HG02571 (cell line): ENCODE data around the gene MMP23B.
A peak's percentile ranks its signal among the peaks of the same experiment; 100 is the strongest.
"Not testable (repeated sequence)": the region's sequence is repeated elsewhere in the genome, so short reads cannot be mapped to it uniquely, and the experiment has no call there.

ENCODE experiments used
- ATAC-seq: cut with Tn5 transposase; IDR thresholded peaks from one replicate; pipeline ENCODE4 v1.9.1; 2021; ENCODE audit warnings: mild to moderate bottlenecking, moderate library complexity; ENCODE audit not compliant: unreplicated experiment

Gene MMP23B

GRCh38 chr1:1629430-1630190, 2.4 kb upstream of the MMP23B start:
- ATAC-seq, result no peak

DNA sequence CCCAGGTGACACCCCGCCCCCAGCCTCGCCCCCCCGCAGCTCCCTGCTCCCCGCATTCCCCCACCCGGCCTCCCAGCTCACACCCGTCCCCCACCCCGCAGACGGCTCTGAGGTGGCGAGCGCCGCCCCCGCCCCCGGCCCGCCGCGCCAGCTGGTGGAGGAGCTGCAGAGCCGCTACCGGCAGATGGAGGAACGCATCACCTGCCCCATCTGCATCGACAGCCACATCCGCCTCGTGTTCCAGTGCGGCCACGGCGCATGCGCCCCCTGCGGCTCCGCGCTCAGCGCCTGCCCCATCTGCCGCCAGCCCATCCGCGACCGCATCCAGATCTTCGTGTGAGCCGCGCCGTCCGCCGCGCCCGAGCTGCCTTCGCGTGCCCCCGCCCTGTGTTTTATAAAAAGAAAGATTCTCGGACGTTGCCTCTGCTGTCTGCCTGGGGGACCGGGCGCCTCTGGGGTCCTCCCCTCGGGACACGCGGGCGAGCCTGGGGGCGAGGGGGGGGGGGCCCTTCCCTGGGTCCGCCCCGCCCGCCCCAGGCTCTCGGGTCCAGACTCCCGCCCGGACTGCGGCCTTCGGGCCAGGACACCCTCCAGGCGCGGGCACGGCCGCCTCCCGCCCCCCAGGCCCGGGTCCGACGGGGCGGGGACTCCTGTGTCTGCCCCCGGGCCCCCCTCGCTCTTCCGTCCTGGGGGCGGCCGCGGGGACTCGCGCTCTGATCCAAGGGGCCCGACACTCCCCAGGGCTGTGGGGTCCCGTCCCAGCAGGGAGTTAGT, 1.6 kb upstream of the MMP23B start:
- peak; percentile 47 for ATAC-seq

- no peak for ATAC-seq
Observed at GRCh38 chr1:1630965-1631781, 800 bp upstream of the MMP23B start.

GRCh38 chr1:1633409-1633808, 1.4 kb downstream of the MMP23B start:
- not testable (repeated sequence) for ATAC-seq

- ATAC-seq, result not testable (repeated sequence)
Observed at GRCh38 chr1:1634613-1635012, 2.6 kb downstream of the MMP23B start.

DNA sequence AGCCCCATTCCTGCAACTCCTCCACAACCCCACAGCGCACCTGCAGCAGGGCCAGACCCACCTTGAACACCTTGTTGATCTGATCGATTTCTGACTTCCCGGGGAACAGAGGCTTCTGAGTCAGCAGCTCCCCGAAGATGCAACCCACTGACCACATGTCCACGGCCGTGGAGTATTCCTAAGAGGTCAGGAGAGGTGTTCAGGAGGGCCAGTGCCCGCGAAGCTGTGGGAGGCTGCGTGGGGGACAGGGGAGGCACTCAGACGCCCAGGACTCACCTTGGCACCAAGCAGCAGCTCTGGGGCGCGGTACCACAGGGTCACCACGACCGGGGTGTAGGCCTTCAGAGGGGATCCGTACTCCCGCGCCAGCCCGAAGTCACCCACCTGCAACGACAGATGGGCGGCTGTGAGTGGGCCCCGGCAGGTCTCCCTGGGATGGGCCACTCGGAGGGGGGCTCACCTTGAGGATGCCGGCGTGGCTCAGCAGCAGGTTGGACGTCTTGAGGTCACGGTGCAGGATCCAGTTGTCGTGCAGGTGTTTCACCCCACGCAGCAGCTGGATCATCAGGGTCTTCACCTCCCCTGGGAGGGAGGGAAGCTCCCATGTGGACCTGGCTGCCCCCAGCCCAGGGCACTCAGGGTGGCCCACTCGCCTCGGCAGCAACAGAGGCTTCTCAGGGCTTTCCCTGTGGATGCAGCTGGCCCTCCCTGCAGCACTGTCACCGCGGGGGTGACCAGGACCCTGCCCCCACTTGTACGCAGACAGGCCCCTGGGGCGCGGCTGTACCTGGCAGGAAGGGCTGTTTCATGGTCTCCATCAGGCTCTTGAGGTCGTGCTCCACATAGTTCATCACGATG, 4.9 kb downstream of the MMP23B start:
- not testable (repeated sequence) for ATAC-seq

DNA sequence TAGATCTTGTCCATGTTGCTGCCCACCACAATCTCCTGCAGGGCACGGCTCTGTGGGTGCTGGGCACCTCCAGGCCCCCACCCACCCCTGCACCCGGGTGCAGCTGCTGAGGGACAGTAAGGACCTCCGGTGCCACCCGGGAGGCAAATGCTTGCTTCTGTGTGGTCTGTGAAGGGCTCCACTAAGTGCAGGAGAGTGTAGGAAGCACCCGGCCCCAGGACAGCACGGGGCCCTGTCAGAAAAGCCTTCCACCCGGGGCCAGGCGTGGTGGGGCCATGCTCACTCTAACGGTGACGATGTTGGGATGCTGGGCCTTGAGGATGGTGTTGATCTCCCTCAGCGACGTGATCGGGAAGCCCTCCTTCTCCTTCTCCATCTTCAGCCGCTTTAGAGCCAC, 5.5 kb downstream of the MMP23B start:
- not testable (repeated sequence) for ATAC-seq

DNA sequence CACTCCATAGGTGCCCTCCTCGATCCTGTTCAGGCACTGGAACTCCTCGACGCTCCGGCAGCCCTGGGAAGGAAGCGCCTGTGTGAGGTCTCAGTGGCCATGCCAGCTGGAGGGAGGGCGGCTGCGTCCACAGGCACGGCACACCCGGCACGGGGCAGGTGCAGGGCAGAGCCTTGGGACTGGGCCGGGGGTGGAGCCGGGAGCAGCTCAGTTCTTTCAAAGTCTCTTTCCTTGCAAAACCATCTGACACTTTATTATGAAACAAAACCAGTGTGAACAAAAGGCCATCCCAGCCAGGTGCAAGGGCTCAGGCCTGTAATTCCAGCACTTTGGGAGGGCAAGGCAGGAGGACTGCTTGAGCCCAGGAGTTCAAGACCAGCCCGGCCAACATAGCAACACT, 6.6 kb downstream of the MMP23B start:
- not testable (repeated sequence) for ATAC-seq

DNA sequence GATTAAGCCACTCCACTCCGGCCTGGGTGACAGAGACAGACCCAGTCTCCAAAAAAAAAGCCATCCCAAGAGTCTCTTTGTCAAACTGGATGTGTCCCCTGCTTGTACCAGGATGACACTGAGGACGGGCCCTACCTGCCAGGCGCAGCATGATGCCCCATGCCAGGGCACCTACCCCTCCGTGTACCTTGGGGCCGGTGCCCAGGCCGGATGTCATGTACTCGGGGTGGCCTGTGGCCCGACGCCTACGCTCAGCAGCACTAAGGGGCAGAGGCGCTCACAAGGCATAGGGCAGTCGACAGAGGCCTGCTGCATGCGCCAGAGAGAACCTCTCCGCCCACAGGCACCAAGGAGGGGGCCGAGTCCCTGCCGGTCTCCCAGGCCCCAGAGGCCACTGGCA, 7.4 kb downstream of the MMP23B start:
- not testable (repeated sequence) for ATAC-seq

DNA sequence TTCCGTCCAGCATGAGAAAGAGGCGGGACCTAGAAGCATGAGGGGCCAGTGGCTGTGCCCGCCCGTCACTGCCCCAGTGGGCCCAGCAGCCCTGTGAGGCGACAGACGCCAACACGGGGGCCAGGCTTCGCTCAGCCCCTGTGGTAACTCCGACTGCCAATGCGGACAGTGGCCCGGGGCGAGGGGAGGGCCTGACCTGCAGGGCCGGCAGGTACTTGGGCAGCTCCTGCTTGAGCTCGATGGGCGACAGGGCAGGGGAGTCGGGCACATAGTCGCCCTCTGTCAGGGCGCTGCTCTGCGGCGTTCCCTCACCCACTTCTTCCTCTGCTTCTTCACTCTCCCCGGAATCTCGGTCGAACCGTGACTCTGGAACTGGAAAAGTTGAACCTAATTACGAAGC, 8.1 kb downstream of the MMP23B start:
- ATAC-seq, result not testable (repeated sequence)

DNA sequence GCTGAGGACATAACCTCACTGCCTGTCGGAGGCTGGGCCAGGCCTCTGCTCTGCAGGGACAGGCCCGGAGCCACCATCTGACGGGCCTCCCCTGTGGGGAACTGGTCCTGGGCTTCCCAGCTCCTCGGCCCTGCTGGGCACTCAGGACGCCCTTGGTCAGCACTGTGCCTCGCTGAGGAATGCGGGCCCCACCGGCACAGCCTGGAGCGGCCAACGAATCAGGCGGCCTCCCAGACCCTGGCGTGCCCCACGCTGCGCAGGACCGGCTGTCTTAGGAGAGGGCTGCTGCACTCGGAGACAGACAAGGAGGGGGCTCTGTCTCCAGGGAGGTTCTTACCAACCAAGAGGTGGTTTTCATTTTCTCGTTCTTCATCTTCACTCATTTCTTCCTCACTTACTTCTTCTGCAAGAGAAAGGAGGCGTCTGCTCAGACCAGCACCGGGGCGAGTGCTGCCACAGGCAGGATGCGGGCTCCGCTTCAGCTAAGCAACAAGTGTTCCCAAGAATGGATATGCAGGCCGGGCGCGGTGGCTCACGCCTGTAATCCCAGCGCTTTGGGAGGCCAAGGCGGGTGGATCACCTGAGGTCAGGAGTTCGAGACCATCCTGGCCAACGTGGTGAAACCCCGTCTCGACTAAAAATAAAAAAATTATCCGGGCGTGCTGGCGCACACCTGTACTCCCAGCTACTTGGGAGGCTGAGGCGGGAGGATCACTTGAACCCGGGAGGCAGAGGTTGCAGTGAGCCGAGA, 8.9 kb downstream of the MMP23B start:
- ATAC-seq, result not testable (repeated sequence)

DNA sequence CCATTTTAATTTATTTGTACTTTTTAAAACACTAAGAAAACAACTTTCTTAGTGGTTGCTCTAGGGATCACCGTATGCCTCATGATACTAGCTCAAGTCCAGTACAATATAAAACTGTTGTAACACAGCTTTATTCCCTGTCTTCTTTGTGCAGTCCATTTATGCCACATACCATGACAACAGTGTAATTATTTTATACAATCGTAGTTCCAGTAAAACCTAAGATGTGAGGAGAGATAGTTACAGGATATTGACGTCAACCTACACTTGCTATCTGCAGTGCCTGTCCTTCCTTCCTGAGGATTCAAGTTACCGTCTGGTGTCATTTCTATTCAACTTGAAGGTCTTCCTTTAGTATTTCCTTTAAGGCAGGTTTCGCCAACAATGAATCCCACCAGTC, 14.4 kb downstream of the MMP23B start:
- not testable (repeated sequence) for ATAC-seq

GRCh38 chr1:1647567-1648241, 15.7 kb downstream of the MMP23B start:
- not testable (repeated sequence) for ATAC-seq

DNA sequence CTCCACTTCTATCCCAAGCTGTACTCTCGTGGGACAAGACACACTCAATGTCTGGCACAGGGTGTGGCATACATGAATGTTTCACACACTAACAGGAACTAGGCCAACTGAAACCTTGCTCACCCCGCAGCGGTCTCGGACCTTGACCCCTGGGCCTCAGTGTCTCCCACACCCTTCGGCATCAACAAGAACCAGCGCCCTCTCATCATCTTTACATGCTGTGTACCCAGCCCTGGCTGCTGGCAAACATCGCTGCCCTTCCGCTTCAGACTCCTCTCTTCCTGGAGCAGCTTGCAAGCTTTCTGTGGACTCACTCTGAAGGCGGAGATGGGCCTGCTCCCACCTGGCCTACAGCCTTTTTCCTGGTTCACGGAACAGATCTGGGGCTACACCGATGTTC, 16.3 kb downstream of the MMP23B start:
- ATAC-seq, result not testable (repeated sequence)

- peak; percentile 78 for ATAC-seq
Observed at GRCh38 chr1:1658583-1659549, 26.9 kb downstream of the MMP23B start, which contains the start of gene CDK11B. CDK11B (minus strand) TSS chr1:1659004; CDS start chr1:1657485, 1,519 bp downstream.

DNA sequence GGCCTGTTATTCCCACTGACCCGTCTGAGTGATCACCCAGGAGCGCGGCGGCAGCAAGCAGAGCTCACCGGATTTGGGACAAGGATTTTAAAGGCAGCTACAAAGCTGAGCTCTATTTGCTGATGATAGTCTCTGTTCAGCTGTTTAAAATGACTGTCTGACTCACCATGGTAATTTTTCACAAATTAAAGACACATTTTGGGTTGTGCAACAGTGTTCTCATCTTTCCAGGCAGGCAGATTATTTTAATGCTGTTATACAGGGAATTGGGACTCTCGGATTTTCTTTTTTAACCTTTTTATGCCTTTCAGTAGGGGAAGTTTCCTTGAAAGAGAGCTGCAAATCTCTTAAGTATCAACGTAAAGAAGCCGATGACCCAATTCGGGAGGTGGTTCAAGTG, 30.4 kb downstream of the MMP23B start:
- not testable (repeated sequence) for ATAC-seq

GRCh38 chr1:1662830-1663560, 31.0 kb downstream of the MMP23B start:
- not testable (repeated sequence) for ATAC-seq
